Heart left ventricle (tissue), 16 donors: ENCODE data around the gene ZDHHC14. TPM values are rescaled to one million over a fixed set of nuclear protein-coding genes. Genes with fewer than 3 reads are reported as not detected.

ENCODE experiments used
- ATAC-seq, 4 donors: fragments of 200-7000 bp; cut with Tn5 transposase; one replicate each; pipeline ENCODE4 v1.9.1; 2020 to 2022; ENCODE audit warnings: moderate library complexity in 4 of 4, mild to moderate bottlenecking in 3 of 4, moderate number of reproducible peaks in 1 of 4
- DNase-seq, 5 donors: peaks; one replicate each; pipeline ENCODE4 v3.0.0-alpha.2; 2020
- H3K27ac ChIP-seq, 12 donors: fragments of 200-600 bp; sonication (generic) in 4 of 12; one replicate each; pipeline versions ENCODE4 v1.5.0 to v1.8.0; 2016 to 2022; ENCODE audit warnings: mild to moderate bottlenecking in 2 of 12
- H3K27me3 ChIP-seq, 9 donors: fragments of 200-600 bp; sonication (generic) in 2 of 9; one replicate each; pipeline versions ENCODE4 v1.5.1 to v1.8.0; 2016 to 2022; ENCODE audit warnings: mild to moderate bottlenecking in 3 of 9
- H3K36me3 ChIP-seq, 9 donors: fragments of 200-600 bp; sonication (generic) in 2 of 9; one replicate each; pipeline versions ENCODE4 v1.5.0 to v1.8.0; 2018 to 2022; ENCODE audit warnings: mild to moderate bottlenecking in 2 of 9
- H3K4me1 ChIP-seq, 12 donors: fragments of 200-600 bp; sonication (generic) in 4 of 12; one replicate each; pipeline versions ENCODE4 v1.5.0 to v1.8.0; 2016 to 2022; ENCODE audit warnings: mild to moderate bottlenecking in 3 of 12
- H3K4me3 ChIP-seq, 12 donors: fragments of 200-600 bp; sonication (generic) in 4 of 12; one replicate each; pipeline versions ENCODE4 v1.5.0 to v1.8.0; 2017 to 2022; ENCODE audit warnings: mild to moderate bottlenecking in 9 of 12, moderate library complexity in 4 of 12
- H3K9me3 ChIP-seq, 12 donors: fragments of 200-600 bp; sonication (generic) in 4 of 12; one replicate each; pipeline versions ENCODE4 v1.5.0 to v1.8.0; 2016 to 2022; ENCODE audit warnings: mild to moderate bottlenecking in 1 of 12
- POLR2A ChIP-seq, 2 donors: fragments of 450-650 bp; IDR thresholded peaks; one replicate each; pipeline ENCODE4 v1.6.1; 2017; ENCODE audit warnings: antibody characterized with exemption in 2 of 2, mild to moderate bottlenecking in 2 of 2, moderate library complexity in 2 of 2
- WGBS, 4 donors: extraction: QIAGEN DNeasy Blood & Tissue Kit in 2 of 4; methylation state at CpG; one replicate each; pipeline versions ENCODE4 v1.1.5 to v1.1.7; 2013 to 2018; 5-methylcytosine and 5-hydroxymethylcytosine counted together
- intact Hi-C, 10 donors: fragments of 100-400 bp; cut with DNase I; formaldehyde crosslinking; loops; one replicate each; pipeline versions ENCODE4 v1.11.1 to v1.14.2; 2022
- polyA plus RNA-seq, 2 donors: library from polyadenylated mRNA; stranded (reverse); fragments of 200-250 nt; gene quantifications; one replicate each; pipeline ENCODE4 v1.2.3, GENCODE V29; 2013
- total RNA-seq, 9 donors: library from RNA; depleted of rRNA in 2 of 9; stranded (reverse); fragments of >200 nt in 2 of 9; fragmentation: NEBNext Ultra II Directional in 3 of 9; extraction: Animal tissue kit (Norgen Biotek cat#: 25700) in 3 of 9; gene quantifications; one replicate each; pipeline versions ENCODE4 v1.1.0 to v1.2.4, GENCODE V29; 2016 to 2023
- TF ChIP-seq, protein P1 (sequence below), 12 donors: fragments of 200-600 bp; sonication (generic) in 4 of 12; IDR thresholded peaks; one replicate each; pipeline versions ENCODE4 v1.5.0 to v1.8.0; 2018 to 2022; ENCODE audit warnings: antibody characterized with exemption in 12 of 12, mild to moderate bottlenecking in 5 of 12
- donor health status: ischemic (EF 13 %, LVEDD 7.1; RV severe dilation, severe dysfunction).
- donor health status: healthy with polysubstance abuse.
- donor health status: DM: no; HTN: yes; CAD: no.
- donor health status: DM: no; HTN: no; CAD: no.
- donor health status: ischemic (EF 25% LVEDD 6.9; RV normal size, moderate dysfunction).
- donor health status: ischemic (EF 25% LVEDD 5.7; RV mildly dilated, moderate dysfunction).
- donor health status: healthy.
- donor health status: DM: yes; HTN: yes; CAD: no.
- donor health status: ischemic (EF 35%, LVEDD 5.7; RV mildly dilated, moderate dysfunction).
- donor health status: nonischemic (EF 11% LVEDD 7.7; RV severe dilation, severe dysfunction).
- donor health status: DM: yes; HTN: yes; CAD: no.
- donor health status: PGD.
- donor health status: ischemic (EF 29% LVEDD 5.4; RV normal size, mild dysfunction).
- donor health status: nonischemic (EF 23%, LVEDD 6.1; RV moderate dilation, normal function).

Gene ZDHHC14
- total and polyA plus RNA-seq, 11 donors = 7.0 to 25.8 (median 15.4) TPM

DNA sequence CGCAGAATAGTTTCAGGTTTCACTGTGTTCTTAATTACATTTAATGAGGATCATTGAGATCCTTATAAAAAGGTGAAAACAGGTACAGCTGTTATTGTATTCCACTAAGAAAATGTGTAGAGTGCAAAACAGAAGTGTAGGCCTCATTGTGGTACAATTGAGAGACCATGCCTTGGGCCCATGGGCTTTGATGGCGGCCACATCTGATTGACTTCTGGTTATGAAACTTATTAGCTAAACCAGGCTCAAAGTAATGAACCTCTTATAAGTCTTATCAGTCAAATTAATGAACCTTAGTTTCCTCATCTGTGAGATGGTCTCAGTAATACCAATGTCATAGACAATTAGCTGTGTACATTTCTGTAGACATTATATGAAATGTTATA lies 148.7 kb downstream of the ZDHHC14 start:
- H3K4me3 ChIP-seq = no peak overlapping the region
- 95 to 100% (median 98%) methylated on average over 2 of the region's 2 CpGs for WGBS, 4 donors
- TF ChIP-seq, protein P1, sequence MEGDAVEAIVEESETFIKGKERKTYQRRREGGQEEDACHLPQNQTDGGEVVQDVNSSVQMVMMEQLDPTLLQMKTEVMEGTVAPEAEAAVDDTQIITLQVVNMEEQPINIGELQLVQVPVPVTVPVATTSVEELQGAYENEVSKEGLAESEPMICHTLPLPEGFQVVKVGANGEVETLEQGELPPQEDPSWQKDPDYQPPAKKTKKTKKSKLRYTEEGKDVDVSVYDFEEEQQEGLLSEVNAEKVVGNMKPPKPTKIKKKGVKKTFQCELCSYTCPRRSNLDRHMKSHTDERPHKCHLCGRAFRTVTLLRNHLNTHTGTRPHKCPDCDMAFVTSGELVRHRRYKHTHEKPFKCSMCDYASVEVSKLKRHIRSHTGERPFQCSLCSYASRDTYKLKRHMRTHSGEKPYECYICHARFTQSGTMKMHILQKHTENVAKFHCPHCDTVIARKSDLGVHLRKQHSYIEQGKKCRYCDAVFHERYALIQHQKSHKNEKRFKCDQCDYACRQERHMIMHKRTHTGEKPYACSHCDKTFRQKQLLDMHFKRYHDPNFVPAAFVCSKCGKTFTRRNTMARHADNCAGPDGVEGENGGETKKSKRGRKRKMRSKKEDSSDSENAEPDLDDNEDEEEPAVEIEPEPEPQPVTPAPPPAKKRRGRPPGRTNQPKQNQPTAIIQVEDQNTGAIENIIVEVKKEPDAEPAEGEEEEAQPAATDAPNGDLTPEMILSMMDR (IDR thresholded peaks at IDR 0.05) = no peak
- no peak for TF ChIP-seq POLR2A (IDR thresholded peaks at IDR 0.05)
- no peaks in the 10 kb centered on the region for H3K9me3 ChIP-seq
- no peaks in the 10 kb centered on the region for H3K27me3 ChIP-seq
- DNase-seq (no peak), ATAC-seq (no peak)
- H3K27ac ChIP-seq = no peak overlapping the region
- intact Hi-C loops = no loop called here
- H3K36me3 ChIP-seq = no peaks in the 10 kb centered on the region
- H3K4me1 ChIP-seq = peaks cover 0 to 38% (median 11%) of the 10 kb centered on the region in 12 donors

GRCh38 chr6:157530126-157530525 lies 149.1 kb downstream of the ZDHHC14 start:
- H3K36me3 ChIP-seq = no peaks in the 10 kb centered on the region
- H3K4me3 ChIP-seq = no peak overlapping the region
- intact Hi-C loops = no loop called here
- ATAC-seq = no peak
- H3K27ac ChIP-seq = no peak overlapping the region
- no peak for DNase-seq
- no peak for TF ChIP-seq POLR2A (IDR thresholded peaks at IDR 0.05)
- TF ChIP-seq, protein P1 (IDR thresholded peaks at IDR 0.05) = no peak
- H3K4me1 ChIP-seq = peaks cover 0 to 43% (median 13%) of the 10 kb centered on the region in 12 donors
- H3K27me3 ChIP-seq = no peaks in the 10 kb centered on the region
- no peaks in the 10 kb centered on the region for H3K9me3 ChIP-seq
- WGBS, 4 donors = 57 to 63% (median 62%) methylated on average over 4 of the region's 4 CpGs

GRCh38 chr6:157530724-157531168 lies 149.8 kb downstream of the ZDHHC14 start:
- intact Hi-C loops = no loop called here
- H3K27ac ChIP-seq = no peak overlapping the region

DNA sequence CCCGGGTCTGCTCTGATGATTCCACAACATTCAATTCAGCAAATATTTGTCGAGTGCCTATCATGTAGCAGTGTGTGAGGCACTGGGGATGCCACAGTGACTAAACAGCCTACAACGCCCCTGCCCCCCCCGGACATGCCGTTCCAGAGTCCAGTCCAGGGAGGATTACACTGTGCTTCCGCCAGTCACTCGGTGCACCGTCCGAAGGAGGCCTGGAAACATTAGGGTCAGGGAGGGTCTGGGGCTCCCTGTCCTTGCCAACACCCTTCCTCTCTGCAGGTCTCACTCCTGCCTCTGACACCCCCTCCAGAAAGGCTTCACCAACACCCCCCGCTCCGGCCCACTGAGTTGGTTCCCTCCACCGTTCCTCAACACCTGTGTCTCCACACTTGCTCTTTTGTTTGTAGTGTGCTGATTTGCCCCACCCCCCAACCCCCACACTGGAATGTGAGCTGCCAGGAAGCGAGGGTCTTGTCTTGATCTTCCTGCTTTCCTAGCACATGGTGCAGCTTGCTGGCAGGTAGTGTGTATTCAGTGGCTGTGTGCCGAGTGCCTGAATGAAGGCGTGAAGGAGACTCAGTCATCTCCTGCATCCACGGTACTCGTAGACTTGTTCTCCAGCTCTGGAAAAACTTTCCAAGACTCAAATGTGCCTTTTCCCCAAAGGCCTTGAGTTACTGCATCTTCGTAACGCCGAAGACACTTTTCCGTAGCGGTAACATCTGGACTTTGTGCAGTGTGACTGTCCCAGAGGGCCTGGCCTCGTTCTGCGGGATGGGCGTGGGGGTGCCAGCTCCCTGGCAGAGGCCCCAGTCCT lies 150.4 kb downstream of the ZDHHC14 start:
- intact Hi-C loops = no loop called here
- whole genome bisulfite sequencing, 4 donors = 76 to 89% (median 86%) methylated on average over 24 to 25 of the region's 25 CpGs
- Histone ChIP-seq H3K36me3 (no peaks in the 10 kb centered on the region), H3K27ac (no peak overlapping the region), H3K27me3 (no peaks in the 10 kb centered on the region), H3K4me1 (peaks cover 0 to 54% (median 24%) of the 10 kb centered on the region in 12 donors), H3K4me3 (no peak overlapping the region), H3K9me3 (no peaks in the 10 kb centered on the region)
- no peak for TF ChIP-seq POLR2A (IDR thresholded peaks at IDR 0.05)
- TF ChIP-seq, protein P1 (IDR thresholded peaks at IDR 0.05) = no peak
- DNase-seq (no peak), ATAC-seq (no peak)

More at GRCh38 chr6:157530724-157531168, 149.8 kb downstream of the ZDHHC14 start:
- ATAC-seq = no peak
- no peak for DNase-seq
- WGBS, 4 donors = 89 to 93% (median 92%) methylated on average over 10 of the region's 10 CpGs
- TF ChIP-seq, protein P1 (IDR thresholded peaks at IDR 0.05) = no peak
- TF ChIP-seq POLR2A (IDR thresholded peaks at IDR 0.05) = no peak
- H3K27me3 ChIP-seq = no peaks in the 10 kb centered on the region
- H3K4me1 ChIP-seq = peaks cover 0 to 49% (median 17%) of the 10 kb centered on the region in 12 donors
- H3K9me3 ChIP-seq = no peaks in the 10 kb centered on the region
- H3K4me3 ChIP-seq = no peak overlapping the region
- H3K36me3 ChIP-seq = no peaks in the 10 kb centered on the region
